ENCODE measurements around the gene CLEC4G. TPM values are rescaled to one million over a fixed set of nuclear protein-coding genes. Genes with fewer than 3 reads are reported as not detected.
"Not testable (repeated sequence)": the region's sequence is repeated elsewhere in the genome, so short reads cannot be mapped to it uniquely, and the experiment has no call there.

The CLEC4G gene
- total RNA-seq, 1 donor from 2014 or later = 2.9 TPM

DNA sequence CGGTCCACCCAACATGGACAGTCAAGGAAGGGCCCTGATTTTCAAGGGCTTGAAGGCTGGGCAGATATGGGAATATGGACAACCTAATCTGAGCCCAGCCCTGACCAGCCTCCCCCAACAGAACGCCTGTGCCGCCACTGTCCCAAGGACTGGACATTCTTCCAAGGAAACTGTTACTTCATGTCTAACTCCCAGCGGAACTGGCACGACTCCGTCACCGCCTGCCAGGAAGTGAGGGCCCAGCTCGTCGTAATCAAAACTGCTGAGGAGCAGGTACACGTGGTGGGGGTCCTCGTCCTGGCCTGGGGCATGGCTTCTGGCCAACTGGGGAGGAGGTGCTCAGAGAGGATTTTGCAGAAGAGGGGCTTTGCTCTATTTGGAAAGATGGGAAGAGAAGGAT lies 34.6 kb upstream of the CLEC4G start:
- DNase-seq = no peak
- no peak overlapping the region for H3K27ac ChIP-seq
- no peak for ATAC-seq
- TF ChIP-seq, protein P1, sequence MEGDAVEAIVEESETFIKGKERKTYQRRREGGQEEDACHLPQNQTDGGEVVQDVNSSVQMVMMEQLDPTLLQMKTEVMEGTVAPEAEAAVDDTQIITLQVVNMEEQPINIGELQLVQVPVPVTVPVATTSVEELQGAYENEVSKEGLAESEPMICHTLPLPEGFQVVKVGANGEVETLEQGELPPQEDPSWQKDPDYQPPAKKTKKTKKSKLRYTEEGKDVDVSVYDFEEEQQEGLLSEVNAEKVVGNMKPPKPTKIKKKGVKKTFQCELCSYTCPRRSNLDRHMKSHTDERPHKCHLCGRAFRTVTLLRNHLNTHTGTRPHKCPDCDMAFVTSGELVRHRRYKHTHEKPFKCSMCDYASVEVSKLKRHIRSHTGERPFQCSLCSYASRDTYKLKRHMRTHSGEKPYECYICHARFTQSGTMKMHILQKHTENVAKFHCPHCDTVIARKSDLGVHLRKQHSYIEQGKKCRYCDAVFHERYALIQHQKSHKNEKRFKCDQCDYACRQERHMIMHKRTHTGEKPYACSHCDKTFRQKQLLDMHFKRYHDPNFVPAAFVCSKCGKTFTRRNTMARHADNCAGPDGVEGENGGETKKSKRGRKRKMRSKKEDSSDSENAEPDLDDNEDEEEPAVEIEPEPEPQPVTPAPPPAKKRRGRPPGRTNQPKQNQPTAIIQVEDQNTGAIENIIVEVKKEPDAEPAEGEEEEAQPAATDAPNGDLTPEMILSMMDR (IDR thresholded peaks at IDR 0.05) = no peak
- intact Hi-C loops (cut with DNase I) = no loop called here
- no peak overlapping the region for H3K4me3 ChIP-seq
- no peaks in the 10 kb centered on the region for H3K9me3 ChIP-seq
- H3K36me3 ChIP-seq = no peaks in the 10 kb centered on the region
- no peaks in the 10 kb centered on the region for H3K27me3 ChIP-seq (ENCODE audit: low read depth)
- no peaks in the 10 kb centered on the region for H3K4me1 ChIP-seq

DNA sequence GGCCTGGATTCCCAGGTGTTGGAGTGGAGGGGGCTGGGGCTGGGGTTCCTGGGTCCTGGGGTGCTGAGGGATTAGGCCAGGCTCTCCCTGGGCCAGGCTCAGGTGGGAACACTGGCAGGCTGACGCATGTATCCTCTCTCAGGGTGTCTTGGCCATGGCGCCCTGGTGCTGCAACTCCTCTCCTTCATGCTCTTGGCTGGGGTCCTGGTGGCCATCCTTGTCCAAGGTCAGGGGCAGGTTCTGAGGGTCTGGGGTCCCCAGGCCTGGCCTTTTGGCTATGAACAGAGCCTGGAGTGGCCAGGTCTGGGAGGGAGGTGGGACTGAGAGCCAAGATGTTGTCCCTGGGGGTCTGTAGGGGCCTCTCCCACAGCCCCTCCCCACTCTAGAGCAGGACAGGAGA lies 33.1 kb upstream of the CLEC4G start:
- ATAC-seq; H3K36me3 ChIP-seq; H3K9me3 ChIP-seq; H3K27me3 ChIP-seq (ENCODE audit: low read depth); H3K27ac ChIP-seq; H3K4me3 ChIP-seq; intact Hi-C loops (cut with DNase I); H3K4me1 ChIP-seq; DNase-seq: not testable (repeated sequence)

DNA sequence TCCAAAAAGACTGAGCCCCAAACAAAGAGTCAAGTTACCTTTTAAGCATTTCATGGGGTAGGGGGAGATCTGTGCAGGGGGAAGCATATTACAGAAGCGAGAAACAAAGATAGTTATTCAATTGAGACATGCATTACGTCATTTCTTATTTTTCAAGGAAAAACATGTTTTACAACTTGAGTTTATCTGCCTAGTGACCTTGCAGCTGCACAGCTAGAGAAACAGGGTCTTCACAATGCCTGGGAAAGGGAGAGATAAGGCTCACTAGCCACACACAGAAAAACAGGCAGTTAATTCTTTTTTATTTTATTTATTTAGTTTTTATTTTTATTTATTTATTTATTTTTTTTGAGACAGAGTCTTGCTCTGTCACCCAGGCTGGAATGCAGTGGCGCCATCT lies 32.2 kb upstream of the CLEC4G start:
- H3K36me3 ChIP-seq; ATAC-seq; DNase-seq; H3K4me3 ChIP-seq; intact Hi-C loops (cut with DNase I); H3K9me3 ChIP-seq; H3K27me3 ChIP-seq (ENCODE audit: low read depth); H3K27ac ChIP-seq; H3K4me1 ChIP-seq: not testable (repeated sequence)

DNA sequence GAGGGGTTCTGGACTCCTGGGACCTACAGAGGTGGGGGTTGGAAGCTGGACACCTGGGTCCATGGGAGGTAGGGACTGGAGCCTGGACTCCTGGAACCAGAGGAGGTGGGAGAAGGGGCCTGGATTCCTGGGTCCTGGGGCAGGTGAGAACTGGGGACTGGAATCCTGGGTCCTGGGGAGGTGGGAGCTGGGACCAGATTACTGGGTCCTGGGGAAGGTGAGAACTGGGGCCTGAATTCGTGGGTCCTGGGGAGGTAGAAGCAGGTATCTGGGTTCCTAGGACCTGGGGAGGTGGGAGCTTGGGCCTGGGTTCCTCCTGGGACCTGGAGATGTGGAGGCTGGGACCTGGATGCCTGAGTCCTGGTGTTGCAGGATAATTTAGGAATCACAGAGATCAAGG lies 31.8 kb upstream of the CLEC4G start:
- Histone ChIP-seq H3K36me3 (no peaks in the 10 kb centered on the region), H3K9me3 (peaks cover 12% of the 10 kb centered on the region), H3K27me3 (ENCODE audit: low read depth) (no peaks in the 10 kb centered on the region), H3K4me1 (no peaks in the 10 kb centered on the region), H3K27ac (no peak overlapping the region), H3K4me3 (no peak overlapping the region)
- DNase-seq = no peak
- no peak for ATAC-seq
- intact Hi-C loops (cut with DNase I) = no loop called here
- TF ChIP-seq, protein P1 (IDR thresholded peaks at IDR 0.05) = no peak

DNA sequence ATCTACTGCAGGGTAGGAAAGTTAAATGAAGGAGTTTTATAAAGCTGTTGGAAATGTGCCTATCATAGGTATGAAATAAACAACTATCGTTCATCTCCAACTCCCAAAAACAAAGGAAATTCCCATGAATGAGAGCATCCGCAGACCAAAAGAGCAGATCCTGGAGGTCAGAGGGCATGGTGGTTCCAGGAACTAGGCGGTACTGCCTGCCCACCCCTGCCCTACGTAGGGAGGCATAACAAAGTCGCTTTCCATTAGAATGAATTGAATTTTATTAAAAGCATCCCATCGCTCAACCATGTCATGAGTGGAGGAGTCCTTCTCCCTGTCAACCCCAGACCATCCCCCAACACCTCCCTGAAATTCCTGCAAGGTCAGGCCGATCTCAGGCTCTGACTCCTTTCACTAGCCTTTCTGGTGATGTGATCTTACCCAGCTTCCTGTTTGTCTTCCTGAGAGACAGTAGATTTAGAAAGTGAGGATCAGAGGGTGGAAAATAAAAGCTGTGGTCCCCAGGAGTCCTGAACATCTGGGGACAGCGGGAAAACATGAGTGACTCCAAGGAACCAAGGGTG lies 30.9 kb upstream of the CLEC4G start, which contains the start of gene CLEC4M:
CLEC4M (plus strand) TSS at position 525 of the 575 bp plus-strand sequence; CDS start at position 549, 24 bp downstream.
- Histone ChIP-seq H3K4me1 (no peaks in the 10 kb centered on the region), H3K9me3 (peaks cover 21% of the 10 kb centered on the region), H3K27ac (no peak within 1 kb of the TSS), H3K36me3 (no peaks in the 10 kb centered on the region), H3K27me3 (ENCODE audit: low read depth) (no peaks in the 10 kb centered on the region), H3K4me3 (no peak within 1 kb of the TSS)
- intact Hi-C loops (cut with DNase I) = no loop called here
- TF ChIP-seq, protein P1 (IDR thresholded peaks at IDR 0.05) = no peak
- ATAC-seq (no peak), DNase-seq (no peak)

DNA sequence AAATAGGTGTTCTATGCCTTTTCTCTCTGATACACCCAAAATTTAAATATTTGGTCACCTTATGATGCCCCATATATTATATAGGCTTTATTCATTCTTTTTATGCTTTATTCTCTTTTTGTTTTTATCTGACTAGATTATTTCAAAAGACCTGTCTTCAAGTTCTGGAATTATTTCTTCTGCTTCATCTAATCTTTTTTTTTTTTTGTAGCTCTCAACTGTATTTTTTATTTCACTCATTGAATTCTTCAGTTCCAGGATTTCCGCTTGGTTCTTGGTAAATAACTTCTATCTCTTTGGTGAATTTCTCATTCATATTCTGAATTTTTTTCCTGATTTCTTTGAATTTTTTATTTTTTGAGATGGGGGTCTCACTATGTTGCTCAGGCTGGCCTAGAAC lies 27.2 kb upstream of the CLEC4G start:
- TF ChIP-seq, protein P1 (IDR thresholded peaks at IDR 0.05) = no peak
- peaks cover 36% of the 10 kb centered on the region for H3K9me3 ChIP-seq
- no peak for ATAC-seq

More for the DNA sequence above, 27.2 kb upstream of the CLEC4G start:
- Histone ChIP-seq H3K4me1 (no peaks in the 10 kb centered on the region), H3K36me3 (no peaks in the 10 kb centered on the region), H3K27me3 (ENCODE audit: low read depth) (no peaks in the 10 kb centered on the region), H3K27ac (no peak overlapping the region), H3K4me3 (no peak overlapping the region)
- intact Hi-C loops (cut with DNase I) = no loop called here
- no peak for DNase-seq
